Measurements from ENCODE around the gene ESPN.

The ESPN gene

DNA sequence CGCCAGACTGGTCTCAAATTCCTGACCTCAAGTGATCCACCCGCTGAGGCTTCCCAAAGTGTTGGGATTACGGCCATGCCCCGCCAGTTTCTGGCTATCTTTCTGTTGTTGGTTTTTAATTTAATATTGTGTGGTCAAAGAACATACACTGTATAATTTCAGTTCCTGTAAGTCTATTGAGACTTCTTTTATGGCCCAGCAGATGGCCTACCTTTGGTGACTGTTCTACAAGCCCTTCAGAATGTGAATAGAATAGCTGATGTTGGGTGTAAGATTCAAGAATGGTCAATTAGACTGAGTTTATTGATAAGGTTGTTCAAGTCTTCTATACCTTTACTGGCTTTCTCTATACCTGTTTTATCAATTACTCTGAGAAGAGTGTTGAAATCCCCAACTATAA, 15.5 kb upstream of the ESPN start:
- no peak for DNase-seq

- DNase-seq = no peak
Observed at GRCh38 chr1:6409733-6410132, 14.8 kb upstream of the ESPN start.

- no peak for DNase-seq
Observed at GRCh38 chr1:6410248-6410893, 14.2 kb upstream of the ESPN start.

GRCh38 chr1:6412896-6413295, 11.7 kb upstream of the ESPN start:
- DNase-seq = no peak

- peak; percentile 51 for DNase-seq
Observed at GRCh38 chr1:6414443-6414844, 10.1 kb upstream of the ESPN start.

GRCh38 chr1:6414881-6415626, 9.5 kb upstream of the ESPN start:
- no peak for DNase-seq

GRCh38 chr1:6416295-6416656, 8.3 kb upstream of the ESPN start:
- no peak for DNase-seq

- DNase-seq = no peak
Observed at GRCh38 chr1:6416906-6417305, 7.7 kb upstream of the ESPN start.

- DNase-seq = no peak
Observed at GRCh38 chr1:6417961-6418667, 6.5 kb upstream of the ESPN start.

DNA sequence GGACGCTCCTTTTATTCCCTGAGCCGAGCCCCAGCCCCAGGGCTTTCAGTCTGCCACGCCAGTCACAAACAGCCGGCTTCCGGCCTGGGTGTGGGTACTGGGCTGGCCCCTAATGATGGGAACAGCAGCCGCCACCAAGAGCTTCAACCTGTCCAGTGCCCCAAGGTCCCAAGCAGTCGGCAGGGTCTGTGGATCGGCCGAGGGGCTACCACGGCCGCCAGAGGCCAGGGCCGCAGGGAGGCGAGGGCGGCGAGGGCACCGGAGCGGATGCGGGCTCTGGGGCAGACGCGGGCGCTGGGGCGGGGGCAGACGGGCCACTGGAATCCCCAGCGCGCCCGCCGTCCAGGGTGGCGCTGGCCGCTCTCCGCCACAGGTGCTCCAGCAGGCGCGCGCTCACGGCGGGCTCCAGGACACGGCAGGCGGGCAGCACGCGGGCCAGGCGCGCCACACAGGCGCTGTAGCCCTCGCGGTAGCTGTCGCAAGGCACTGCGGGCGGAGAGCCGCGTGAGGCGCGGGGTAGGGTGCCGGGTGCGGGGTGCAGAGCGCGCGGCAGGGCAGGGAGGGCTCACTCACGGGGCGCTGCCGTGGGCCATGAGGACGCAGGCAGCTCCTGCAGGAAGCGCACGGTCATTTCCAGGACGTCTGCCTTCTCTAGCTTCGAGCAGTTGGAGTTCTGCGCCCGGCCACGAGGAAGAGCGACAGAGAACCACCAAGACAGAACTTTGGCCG, 5.7 kb upstream of the ESPN start:
- DNase-seq = no peak

DNA sequence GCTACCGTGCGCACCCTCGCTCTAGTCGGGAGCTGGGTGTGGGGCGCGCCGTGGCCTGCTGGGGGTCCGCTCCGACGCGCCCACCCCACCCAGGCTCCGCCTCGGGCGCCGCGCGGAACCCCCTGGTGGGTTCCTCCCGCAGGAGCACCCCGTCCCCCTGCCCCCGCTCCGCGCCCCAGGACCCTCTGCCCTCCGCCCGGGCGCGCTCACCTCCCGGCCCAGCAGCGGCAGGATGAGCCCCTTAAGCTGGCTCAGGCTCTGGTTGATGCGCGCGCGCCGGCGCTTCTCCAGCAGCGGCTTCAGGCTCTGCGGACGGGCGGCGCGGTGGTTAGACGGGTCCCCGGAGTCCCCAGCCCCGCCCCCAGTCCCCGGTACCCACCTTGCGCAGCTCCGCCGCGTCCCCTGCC, 5.2 kb upstream of the ESPN start:
- DNase-seq = no peak

- DNase-seq = no peak
Observed at GRCh38 chr1:6419804-6420453, 4.6 kb upstream of the ESPN start, which contains the start of gene HES2. Gene HES2 (minus strand): TSS chr1:6419919. CDS start chr1:6419820, 99 bp downstream.

GRCh38 chr1:6420454-6421042, 4.0 kb upstream of the ESPN start:
- no peak for DNase-seq

- DNase-seq = no peak
Observed at GRCh38 chr1:6421266-6421665, 3.3 kb upstream of the ESPN start.

- DNase-seq = peak; percentile 24
Observed at GRCh38 chr1:6423321-6423999, 1.1 kb upstream of the ESPN start.

DNA sequence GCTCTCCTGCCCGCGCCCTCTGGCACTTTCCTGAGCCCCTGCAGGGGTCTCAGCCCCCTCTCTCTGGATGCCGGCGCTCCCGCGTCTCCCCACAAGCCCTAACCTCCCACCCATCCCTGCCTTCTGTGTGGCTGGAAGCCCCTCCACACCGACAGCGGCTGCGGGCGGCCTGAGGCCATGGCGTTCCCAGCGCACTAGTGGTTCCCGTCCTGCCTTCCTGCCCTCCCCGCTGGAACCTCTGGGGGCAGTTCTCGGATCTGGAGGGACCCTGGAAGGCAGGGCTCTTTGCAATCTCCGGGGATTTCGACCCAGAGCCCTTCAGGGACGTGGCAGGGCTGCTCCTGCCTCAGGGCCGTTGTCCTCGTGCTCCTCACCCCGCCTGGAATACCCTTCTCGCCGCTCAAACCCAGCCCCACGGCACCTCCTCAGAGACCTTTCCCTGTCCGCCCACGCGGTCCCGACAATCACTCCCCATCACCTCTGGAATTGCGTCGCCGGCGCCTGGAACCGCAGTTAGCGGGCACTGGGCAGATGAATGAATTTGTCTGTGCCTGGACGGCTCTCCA, 493 bp upstream of the ESPN start:
- no peak for DNase-seq

GRCh38 chr1:6425658-6426057, 1.1 kb downstream of the ESPN start:
- no peak for DNase-seq

DNA sequence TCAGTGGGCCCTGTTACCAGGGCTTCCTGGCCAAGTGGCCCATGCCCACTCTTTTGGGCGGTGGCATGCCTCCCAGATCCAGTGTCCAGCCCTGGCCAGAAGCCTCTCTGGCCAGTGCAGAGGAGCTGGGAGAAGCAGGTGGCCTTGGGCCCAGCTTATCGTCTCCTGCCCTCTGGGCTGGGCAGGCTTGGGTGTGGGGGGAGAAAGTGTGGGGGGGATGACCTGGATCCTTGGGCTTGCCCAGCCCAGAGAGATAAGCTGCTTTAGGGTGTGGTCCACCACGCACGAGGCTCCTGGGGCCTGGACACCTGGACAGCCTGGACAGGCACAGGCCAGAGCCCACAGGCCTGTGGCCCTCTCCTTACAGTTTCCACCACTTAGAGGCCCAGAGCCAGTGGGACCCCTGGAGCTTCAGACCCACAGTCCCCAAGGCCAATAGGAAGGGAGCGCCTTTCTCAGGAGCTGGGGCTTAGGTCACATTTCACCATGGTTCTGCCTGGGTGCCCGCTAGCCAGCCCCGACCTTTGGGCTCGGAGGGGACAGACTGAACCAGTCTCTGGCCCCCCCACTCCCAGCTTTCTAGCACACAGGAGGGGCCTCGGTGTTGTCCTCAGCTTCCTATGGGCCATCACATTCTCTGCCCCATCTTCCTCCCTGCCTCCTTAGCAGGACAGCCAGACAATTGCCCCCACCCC, 1.8 kb downstream of the ESPN start:
- DNase-seq = no peak

GRCh38 chr1:6426972-6427350, 2.4 kb downstream of the ESPN start:
- no peak for DNase-seq

DNA sequence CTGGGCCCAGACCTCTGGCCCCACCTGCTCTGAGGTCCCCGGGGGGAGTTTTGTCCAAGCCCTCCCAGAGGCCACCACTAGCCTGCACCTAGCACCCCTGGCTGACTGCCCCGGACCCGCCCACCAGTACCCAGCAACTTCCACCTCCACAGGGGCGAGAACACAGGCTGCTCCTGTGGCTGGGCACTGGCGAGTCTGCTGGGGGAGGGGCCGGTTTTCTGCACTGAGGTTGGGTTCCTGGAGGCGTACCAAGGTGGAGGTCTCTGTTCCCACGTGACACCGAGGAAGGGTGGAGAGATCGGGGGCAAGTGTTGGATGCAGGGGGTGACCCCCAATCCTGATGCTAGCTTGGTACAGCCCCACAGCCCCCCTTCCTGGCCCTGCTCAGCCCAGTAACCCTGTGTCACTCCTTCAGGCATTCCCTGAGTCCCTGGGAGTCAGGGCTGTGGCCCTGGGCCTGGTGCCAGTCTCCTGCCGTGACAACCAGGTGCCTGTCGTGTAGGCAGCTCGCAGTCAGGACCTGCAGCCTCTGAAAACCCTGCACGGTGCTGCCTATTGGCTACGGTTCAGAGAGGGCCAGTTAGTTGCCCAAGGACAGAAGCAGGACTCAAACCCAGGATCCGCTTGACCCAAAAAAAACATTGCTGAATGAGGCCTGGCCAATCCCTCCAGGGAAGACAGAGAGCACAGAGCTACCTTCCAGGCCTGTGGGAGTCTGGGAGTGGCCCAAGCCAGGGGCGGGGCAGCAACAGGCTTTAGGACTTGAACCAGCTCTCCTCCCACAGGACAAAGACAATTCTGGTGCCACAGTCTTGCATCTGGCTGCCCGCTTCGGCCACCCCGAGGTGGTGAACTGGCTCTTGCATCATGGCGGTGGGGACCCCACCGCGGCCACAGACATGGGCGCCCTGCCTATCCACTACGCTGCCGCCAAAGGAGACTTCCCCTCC, 3.1 kb downstream of the ESPN start:
- no peak for DNase-seq
